Neural progenitor cell (in vitro differentiated cells): ENCODE measurements around the gene ERGIC1. TPM values are rescaled to one million over a fixed set of nuclear protein-coding genes. Genes with fewer than 3 reads are reported as not detected.

Source experiments
- DNase-seq: peaks from one replicate; pipeline ENCODE4 v3.0.0-alpha.2; 2016; ENCODE audit warnings: low spot score
- H2AFZ ChIP-seq: fragments of 200-600 bp; sonication (generic); replicated peaks from 2 replicates; pipeline ENCODE4 v1.6.1; 2016; ENCODE audit warnings: antibody characterized with exemption
- H3F3A ChIP-seq: fragments of 200-600 bp; sonication (generic); 2 replicates; pipeline ENCODE4 v1.6.1; 2016; ENCODE audit warnings: antibody characterized with exemption, low read depth
- H3K27ac ChIP-seq: fragments of 200-600 bp; sonication (generic); 2 replicates; pipeline ENCODE4 v1.5.1; 2016; ENCODE audit warnings: mild to moderate bottlenecking
- H3K27me3 ChIP-seq: fragments of 200-600 bp; sonication (generic); 2 replicates; pipeline ENCODE4 v1.6.1; 2016; ENCODE audit warnings: mild to moderate bottlenecking, moderate library complexity
- H3K36me3 ChIP-seq: fragments of 200-600 bp; sonication (generic); 2 replicates; pipeline ENCODE4 v1.5.1; 2016
- H3K4me1 ChIP-seq: fragments of 200-600 bp; sonication (generic); 2 replicates; pipeline ENCODE4 v1.6.1; 2016; ENCODE audit warnings: mixed run types
- H3K4me2 ChIP-seq: fragments of 200-600 bp; sonication (generic); 2 replicates; pipeline ENCODE4 v1.6.1; 2016
- H3K4me3 ChIP-seq: fragments of 200-600 bp; sonication (generic); 2 replicates; pipeline ENCODE4 v1.5.1; 2016
- H3K79me2 ChIP-seq: fragments of 200-600 bp; sonication (generic); 2 replicates; pipeline ENCODE4 v1.6.1; 2016; ENCODE audit warnings: low read depth
- H3K9ac ChIP-seq: fragments of 200-600 bp; sonication (generic); 2 replicates; pipeline ENCODE4 v1.6.1; 2016
- H3K9me3 ChIP-seq: fragments of 200-600 bp; sonication (generic); 2 replicates; pipeline ENCODE4 v1.5.1; 2016; ENCODE audit warnings: low read depth
- H4K20me1 ChIP-seq: fragments of 200-600 bp; sonication (generic); 2 replicates; pipeline ENCODE4 v1.6.1; 2016; ENCODE audit warnings: low read depth
- H3K27ac Mint-ChIP-seq: 3 replicates; pipeline ENCODE4 v1.8.0; 2021; ENCODE audit warnings: mixed read lengths
- H3K27me3 Mint-ChIP-seq: 2 replicates; pipeline ENCODE4 v1.8.0; 2022; ENCODE audit warnings: low read depth, mild to moderate bottlenecking, inconsistent platforms, moderate library complexity, mixed read lengths; ENCODE audit not compliant: insufficient read depth
- H3K36me3 Mint-ChIP-seq: 3 replicates; pipeline ENCODE4 v1.8.0; 2021; ENCODE audit warnings: mixed read lengths
- H3K4me1 Mint-ChIP-seq: 3 replicates; pipeline ENCODE4 v1.8.0; 2021; ENCODE audit warnings: mixed read lengths
- H3K4me3 Mint-ChIP-seq: 3 replicates; pipeline ENCODE4 v1.8.0; 2021; ENCODE audit warnings: mild to moderate bottlenecking, moderate library complexity, mixed read lengths
- H3K9me3 Mint-ChIP-seq: 3 replicates; pipeline ENCODE4 v1.8.0; 2020; ENCODE audit warnings: mixed read lengths
- CTCF ChIP-seq: fragments of 200-600 bp; sonication (generic); IDR thresholded peaks from 2 replicates; pipeline ENCODE4 v1.5.1; 2017; ENCODE audit warnings: antibody characterized with exemption, mild to moderate bottlenecking
- EZH2 ChIP-seq: fragments of 200-600 bp; sonication (generic); IDR thresholded peaks from 2 replicates; pipeline ENCODE4 v1.6.1; 2017; ENCODE audit warnings: antibody characterized with exemption, mild to moderate bottlenecking, moderate library complexity
- EZH2phosphoT487 ChIP-seq: fragments of 200-600 bp; sonication (generic); IDR thresholded peaks from 2 replicates; pipeline ENCODE4 v1.6.1; 2017; ENCODE audit warnings: antibody characterized with exemption
- total RNA-seq: library from RNA; depleted of rRNA; stranded (reverse); fragments of >200 nt; gene quantifications from 2 replicates; pipeline ENCODE4 v1.2.3, GENCODE V29; 2015; ENCODE audit warnings: low replicate concordance

Gene ERGIC1
- total RNA-seq, 1 donor from 2014 or later: 28.7 TPM

- Histone ChIP-seq H3K4me1 (peaks cover 13% of the 10 kb centered on the region), H3K27me3 (no peaks in the 10 kb centered on the region), H2AFZ (no peak overlapping the region), H3K9me3 (no peaks in the 10 kb centered on the region), H3F3A (peaks cover 19% of the 10 kb centered on the region), H3K27ac (no peak overlapping the region), H4K20me1 (peaks cover 49% of the 10 kb centered on the region), H3K9ac (no peak overlapping the region), H3K36me3 (no peaks in the 10 kb centered on the region), H3K4me3 (no peak overlapping the region), H3K4me2 (peak overlapping the region; percentile 4), H3K79me2 (no peaks in the 10 kb centered on the region)
- DNase-seq: no peak
- peaks cover 5% of the 10 kb centered on the region for H3K36me3 Mint-ChIP-seq
- peaks cover 2% of the 10 kb centered on the region for H3K27me3 Mint-ChIP-seq
- H3K27ac Mint-ChIP-seq: peak overlapping the region; percentile 30
- H3K9me3 Mint-ChIP-seq: no peaks in the 10 kb centered on the region
- TF ChIP-seq CTCF: no peak
- TF ChIP-seq EZH2phosphoT487: no peak
- H3K4me3 Mint-ChIP-seq: no peak overlapping the region
- H3K4me1 Mint-ChIP-seq: peaks cover 31% of the 10 kb centered on the region
Measured at GRCh38 chr5:172898218-172898842, 64.3 kb downstream of the ERGIC1 start.

GRCh38 chr5:172898843-172899369, 64.9 kb downstream of the ERGIC1 start:
- Histone ChIP-seq H3K4me1 (peaks cover 13% of the 10 kb centered on the region), H3F3A (peaks cover 19% of the 10 kb centered on the region), H3K9me3 (no peaks in the 10 kb centered on the region), H3K4me3 (no peak overlapping the region), H2AFZ (no peak overlapping the region), H3K27me3 (no peaks in the 10 kb centered on the region), H3K36me3 (no peaks in the 10 kb centered on the region), H4K20me1 (peaks cover 49% of the 10 kb centered on the region), H3K79me2 (no peaks in the 10 kb centered on the region), H3K27ac (no peak overlapping the region), H3K9ac (no peak overlapping the region), H3K4me2 (no peak overlapping the region)
- Mint-ChIP-seq H3K4me1 (peaks cover 34% of the 10 kb centered on the region), H3K36me3 (peaks cover 5% of the 10 kb centered on the region), H3K4me3 (no peak overlapping the region), H3K27me3 (peaks cover 2% of the 10 kb centered on the region), H3K9me3 (no peaks in the 10 kb centered on the region), H3K27ac (no peak overlapping the region)
- no peak for DNase-seq
- no peak for TF ChIP-seq EZH2
- TF ChIP-seq EZH2phosphoT487: no peak
- no peak for TF ChIP-seq CTCF

- Mint-ChIP-seq H3K27me3 (peaks cover 2% of the 10 kb centered on the region), H3K9me3 (no peaks in the 10 kb centered on the region), H3K4me1 (peaks cover 36% of the 10 kb centered on the region), H3K36me3 (peaks cover 5% of the 10 kb centered on the region), H3K4me3 (peak overlapping the region; percentile 54), H3K27ac (no peak overlapping the region)
- no peak overlapping the region for H3K4me3 ChIP-seq
- H3K27ac ChIP-seq: no peak overlapping the region
- H3K79me2 ChIP-seq: no peaks in the 10 kb centered on the region
- H3K4me1 ChIP-seq: peaks cover 13% of the 10 kb centered on the region
- H3K9ac ChIP-seq: no peak overlapping the region
- no peak for DNase-seq
- H3K4me2 ChIP-seq: no peak overlapping the region
- H3K36me3 ChIP-seq: no peaks in the 10 kb centered on the region
- H4K20me1 ChIP-seq: peaks cover 49% of the 10 kb centered on the region
- TF ChIP-seq EZH2: no peak
- TF ChIP-seq CTCF: no peak
- TF ChIP-seq EZH2phosphoT487: no peak
- no peaks in the 10 kb centered on the region for H3K9me3 ChIP-seq
- H3F3A ChIP-seq: peaks cover 19% of the 10 kb centered on the region
- no peaks in the 10 kb centered on the region for H3K27me3 ChIP-seq
- no peak overlapping the region for H2AFZ ChIP-seq
Measured at GRCh38 chr5:172899436-172899835, 65.4 kb downstream of the ERGIC1 start.
